ENCODE measurements around the gene SYCP2L. TPM values are rescaled to one million over a fixed set of nuclear protein-coding genes. Genes with fewer than 3 reads are reported as not detected.

The SYCP2L gene
- total and polyA plus RNA-seq, 2 of the 4 experiments (the other 2 are of a cell fraction) = 0.05 TPM; not detected in 1

DNA sequence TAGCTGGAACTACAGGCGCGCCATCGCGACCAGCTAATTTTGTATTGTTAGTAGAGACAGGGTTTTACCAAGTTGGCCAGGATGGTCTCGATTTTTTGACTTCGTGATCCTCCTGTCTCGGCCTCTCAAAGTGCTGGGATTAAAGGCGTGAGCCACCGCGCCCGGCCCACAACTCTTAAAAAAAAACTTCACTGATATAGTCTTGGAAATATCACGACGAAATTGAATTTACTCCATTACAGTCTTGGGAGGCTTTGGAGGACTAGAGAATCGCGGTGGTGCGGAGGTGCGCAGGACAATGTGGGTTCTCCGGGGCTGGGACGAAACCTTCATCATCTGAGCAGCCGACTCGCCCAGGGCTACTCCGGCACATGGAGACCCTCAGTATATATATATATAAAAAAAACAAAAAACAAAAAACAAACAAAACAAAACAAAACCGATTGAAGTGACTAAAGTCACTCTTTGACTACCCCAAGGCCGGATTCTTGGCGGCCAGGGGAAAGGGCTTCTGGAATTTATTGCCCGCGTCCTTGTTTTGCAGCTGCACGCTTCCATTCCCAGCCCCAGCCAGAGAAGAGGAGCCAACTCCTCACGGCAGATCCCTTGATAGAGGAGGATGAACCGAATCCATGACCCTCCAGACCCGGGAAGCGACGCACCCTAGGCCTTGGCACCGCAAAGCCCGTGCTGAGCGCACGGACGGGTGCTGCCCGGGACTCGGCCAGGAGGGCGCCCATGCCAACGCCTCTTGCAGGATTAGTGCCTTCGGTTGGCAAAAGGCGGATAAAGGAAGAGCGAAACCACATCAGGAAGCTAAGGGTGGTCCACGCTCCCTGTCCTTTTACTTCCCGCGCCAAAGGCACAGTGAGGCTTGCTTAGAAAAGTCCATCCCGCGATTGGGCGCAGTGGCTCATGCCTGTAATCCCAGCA is 3.3 kb upstream of the SYCP2L start:
- H2BK20ac ChIP-seq (ENCODE audit: low read depth, low read length) = no peak overlapping the region
- H3K9me1 ChIP-seq (ENCODE audit: insufficient read depth, low read length) = no peaks in the 10 kb centered on the region
- H3K4me2 ChIP-seq (ENCODE audit: low read depth, low read length) = no peak overlapping the region
- no peaks in the 10 kb centered on the region for H3K36me3 ChIP-seq (ENCODE audit: control insufficient read depth, insufficient read depth, low read length)
- no peak overlapping the region for H2BK15ac ChIP-seq (ENCODE audit: low read depth, low read length)
- no peak overlapping the region for H4K91ac ChIP-seq (ENCODE audit: insufficient read depth, low read depth, low read length)
- H3K23ac ChIP-seq (ENCODE audit: low read depth, low read length) = no peak overlapping the region
- H3K4me1 ChIP-seq (ENCODE audit: control insufficient read depth, insufficient read depth, low read length) = no peaks in the 10 kb centered on the region
- no peak overlapping the region for H3K9ac ChIP-seq (ENCODE audit: low read depth, low read length)
- no peak overlapping the region for H3K18ac ChIP-seq (ENCODE audit: low read depth, low read length)
- intact Hi-C loops (cut with micrococcal nuclease) (no loop called here), dilution Hi-C loops (cut with HindIII; ENCODE audit: low sequenced_read_pairs, unreplicated experiment) (no loop called here), in situ Hi-C loops (cut with MboI; ENCODE audit: low sequenced_read_pairs) (no loop called here)
- no peak overlapping the region for H2AK9ac ChIP-seq (replicated peaks; ENCODE audit: low read depth, low read length, poor library complexity)
- H3K9me3 ChIP-seq (ENCODE audit: control insufficient read depth, insufficient read depth, low read length) = peaks cover 8% of the 10 kb centered on the region
- H3K27ac ChIP-seq (ENCODE audit: insufficient read depth, low read length) = no peak overlapping the region
- no peaks in the 10 kb centered on the region for H4K20me1 ChIP-seq (ENCODE audit: insufficient read depth, low read length)
- no peak overlapping the region for H3K4ac ChIP-seq (ENCODE audit: low read depth, low read length)
- H2AFZ ChIP-seq (replicated peaks; ENCODE audit: low read length, poor library complexity) = no peak overlapping the region
- peaks cover 69% of the 10 kb centered on the region for H3K27me3 ChIP-seq (ENCODE audit: control insufficient read depth, insufficient read depth, low read length)
- no peak overlapping the region for H3K4me3 ChIP-seq (ENCODE audit: insufficient read depth, low read depth, low read length)
- CTCF ChIA-PET = interaction anchor here (0.7 kb wide), 1 partner anchor 703 kb away, joined by 6 read pairs; no protein-coding TSS in a partner anchor
- H4K5ac ChIP-seq (ENCODE audit: low read depth, low read length) = no peak overlapping the region
- BruUV-seq (replicated peaks) = no TSS peak
- ATAC-seq (ENCODE audit: low read depth) (no peak), DNase-seq (no peak)
- H2BK120ac ChIP-seq (ENCODE audit: low read depth, low read length) = no peak overlapping the region
- no peak overlapping the region for H4K8ac ChIP-seq (ENCODE audit: low read depth in 2 of 2, low read length in 2 of 2)
- 14% methylated on average over 10 of the region's 51 CpGs; no CpG with 5 or more reads in 1 of the 2 experiments for WGBS, 2 experiments (ENCODE audit: extremely low coverage in 2 of 2, insufficient read length in 1 of 2)
- H2AK5ac ChIP-seq (ENCODE audit: low read depth, low read length) = no peak overlapping the region
- H3K14ac ChIP-seq (replicated peaks; ENCODE audit: low read depth, low read length) = no peak overlapping the region
- no peak overlapping the region for H2BK5ac ChIP-seq (ENCODE audit: low read depth, low read length, poor library complexity, severe bottlenecking)
- H3K79me1 ChIP-seq (ENCODE audit: low read depth in 1 of 2, low read length in 2 of 2) = no peaks in the 10 kb centered on the region
- POLR2A ChIA-PET (ENCODE audit: unreplicated experiment) = no interaction called here
- H3K56ac ChIP-seq (ENCODE audit: extremely low read depth, insufficient read depth, low read length) = no peak overlapping the region
- no peak for TF ChIP-seq RAD21 (IDR thresholded peaks at IDR 0.05; ENCODE audit: low read length)
- TF ChIP-seq, protein P1, sequence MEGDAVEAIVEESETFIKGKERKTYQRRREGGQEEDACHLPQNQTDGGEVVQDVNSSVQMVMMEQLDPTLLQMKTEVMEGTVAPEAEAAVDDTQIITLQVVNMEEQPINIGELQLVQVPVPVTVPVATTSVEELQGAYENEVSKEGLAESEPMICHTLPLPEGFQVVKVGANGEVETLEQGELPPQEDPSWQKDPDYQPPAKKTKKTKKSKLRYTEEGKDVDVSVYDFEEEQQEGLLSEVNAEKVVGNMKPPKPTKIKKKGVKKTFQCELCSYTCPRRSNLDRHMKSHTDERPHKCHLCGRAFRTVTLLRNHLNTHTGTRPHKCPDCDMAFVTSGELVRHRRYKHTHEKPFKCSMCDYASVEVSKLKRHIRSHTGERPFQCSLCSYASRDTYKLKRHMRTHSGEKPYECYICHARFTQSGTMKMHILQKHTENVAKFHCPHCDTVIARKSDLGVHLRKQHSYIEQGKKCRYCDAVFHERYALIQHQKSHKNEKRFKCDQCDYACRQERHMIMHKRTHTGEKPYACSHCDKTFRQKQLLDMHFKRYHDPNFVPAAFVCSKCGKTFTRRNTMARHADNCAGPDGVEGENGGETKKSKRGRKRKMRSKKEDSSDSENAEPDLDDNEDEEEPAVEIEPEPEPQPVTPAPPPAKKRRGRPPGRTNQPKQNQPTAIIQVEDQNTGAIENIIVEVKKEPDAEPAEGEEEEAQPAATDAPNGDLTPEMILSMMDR (conservative IDR thresholded peaks at IDR 0.05; ENCODE audit: low read depth, low read length) = no peak
- TF ChIP-seq, protein P2, sequence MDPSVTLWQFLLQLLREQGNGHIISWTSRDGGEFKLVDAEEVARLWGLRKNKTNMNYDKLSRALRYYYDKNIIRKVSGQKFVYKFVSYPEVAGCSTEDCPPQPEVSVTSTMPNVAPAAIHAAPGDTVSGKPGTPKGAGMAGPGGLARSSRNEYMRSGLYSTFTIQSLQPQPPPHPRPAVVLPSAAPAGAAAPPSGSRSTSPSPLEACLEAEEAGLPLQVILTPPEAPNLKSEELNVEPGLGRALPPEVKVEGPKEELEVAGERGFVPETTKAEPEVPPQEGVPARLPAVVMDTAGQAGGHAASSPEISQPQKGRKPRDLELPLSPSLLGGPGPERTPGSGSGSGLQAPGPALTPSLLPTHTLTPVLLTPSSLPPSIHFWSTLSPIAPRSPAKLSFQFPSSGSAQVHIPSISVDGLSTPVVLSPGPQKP (IDR thresholded peaks at IDR 0.05; ENCODE audit: borderline replicate concordance, low read depth, low read length) = no peak
- TF ChIP-seq BHLHE40 (IDR thresholded peaks at IDR 0.05; ENCODE audit: low read depth, low read length) = no peak
- TF ChIP-seq NFE2L2 (IDR thresholded peaks at IDR 0.05; ENCODE audit: low read depth, low read length) = no peak
- TF ChIP-seq, protein P3, sequence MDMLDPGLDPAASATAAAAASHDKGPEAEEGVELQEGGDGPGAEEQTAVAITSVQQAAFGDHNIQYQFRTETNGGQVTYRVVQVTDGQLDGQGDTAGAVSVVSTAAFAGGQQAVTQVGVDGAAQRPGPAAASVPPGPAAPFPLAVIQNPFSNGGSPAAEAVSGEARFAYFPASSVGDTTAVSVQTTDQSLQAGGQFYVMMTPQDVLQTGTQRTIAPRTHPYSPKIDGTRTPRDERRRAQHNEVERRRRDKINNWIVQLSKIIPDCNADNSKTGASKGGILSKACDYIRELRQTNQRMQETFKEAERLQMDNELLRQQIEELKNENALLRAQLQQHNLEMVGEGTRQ (IDR thresholded peaks at IDR 0.05; ENCODE audit: low read depth, low read length) = no peak
- TF ChIP-seq CHD1 (IDR thresholded peaks at IDR 0.05; ENCODE audit: low read depth, low read length) = no peak
- no peak for TF ChIP-seq FOS (IDR thresholded peaks at IDR 0.05; ENCODE audit: low read depth, low read length)
- no peak for TF ChIP-seq SMC3 (IDR thresholded peaks at IDR 0.05; ENCODE audit: low read depth, low read length)
- no peak for TF ChIP-seq MAFK (IDR thresholded peaks at IDR 0.05; ENCODE audit: low read depth, low read length)
- TF ChIP-seq MXI1 (IDR thresholded peaks at IDR 0.05; ENCODE audit: borderline replicate concordance, low read depth, low read length) = no peak
- TF ChIP-seq RFX5 (IDR thresholded peaks at IDR 0.05; ENCODE audit: low read depth, low read length) = no peak
- TF ChIP-seq RCOR1 (IDR thresholded peaks at IDR 0.05; ENCODE audit: insufficient replicate concordance, low read length) = no peak
- TF ChIP-seq MAZ (IDR thresholded peaks at IDR 0.05; ENCODE audit: borderline replicate concordance, low read depth, low read length) = no peak

Data from IMR-90 (cell line).